ENCODE data around the gene ACSS2. TPM values are rescaled to one million over a fixed set of nuclear protein-coding genes. Genes with fewer than 3 reads are reported as not detected.

ACSS2 gene
- total RNA-seq, 2 donors from 2014 or later: 258 to 394 TPM

DNA sequence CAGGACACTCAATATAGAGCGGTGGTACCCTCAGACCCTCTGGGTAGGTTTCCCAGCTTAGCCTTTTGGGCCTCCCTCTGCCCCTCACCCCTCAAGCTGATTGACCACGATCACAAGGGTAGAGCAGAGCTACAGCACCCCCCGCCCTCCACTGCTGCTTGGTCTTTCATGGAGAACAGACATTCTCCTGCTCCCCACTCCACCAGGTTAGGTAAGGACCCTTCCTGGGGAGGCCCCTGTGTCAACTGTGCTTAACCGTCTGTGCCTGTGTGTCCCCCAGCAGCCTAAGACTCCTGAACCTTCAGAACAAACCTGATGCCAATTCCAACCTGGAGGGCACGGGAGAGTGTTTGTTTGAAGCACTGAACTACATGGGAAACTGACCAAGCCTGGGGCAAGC, 91.0 kb downstream of the ACSS2 start:
- DNase-seq: no peak
- H3K27me3 ChIP-seq: no peaks in the 10 kb centered on the region
- intact Hi-C loops (cut with DNase I): no loop called here
- no peak overlapping the region for H3K4me3 ChIP-seq
- no peak overlapping the region for H3K9ac ChIP-seq (ENCODE audit: low read depth in 2 of 2, low read length in 2 of 2)
- no peaks in the 10 kb centered on the region for H3K9me3 ChIP-seq
- TF ChIP-seq CTCF (IDR thresholded peaks at IDR 0.05): no peak
- no peak overlapping the region for H3K27ac ChIP-seq
- H3K36me3 ChIP-seq: no peaks in the 10 kb centered on the region
- no peaks in the 10 kb centered on the region for H3K4me1 ChIP-seq

- Histone ChIP-seq H3K36me3 (no peaks in the 10 kb centered on the region), H3K27me3 (no peaks in the 10 kb centered on the region), H3K4me1 (no peaks in the 10 kb centered on the region), H3K9me3 (no peaks in the 10 kb centered on the region), H3K4me3 (no peak overlapping the region), H3K27ac (no peak overlapping the region), H3K9ac (ENCODE audit: low read depth in 2 of 2, low read length in 2 of 2) (no peak overlapping the region)
- intact Hi-C loops (cut with DNase I): no loop called here
- no peak for DNase-seq
- TF ChIP-seq CTCF (IDR thresholded peaks at IDR 0.05): no peak
Observed at GRCh38 chr20:34968042-34968775, 91.8 kb downstream of the ACSS2 start.

DNA sequence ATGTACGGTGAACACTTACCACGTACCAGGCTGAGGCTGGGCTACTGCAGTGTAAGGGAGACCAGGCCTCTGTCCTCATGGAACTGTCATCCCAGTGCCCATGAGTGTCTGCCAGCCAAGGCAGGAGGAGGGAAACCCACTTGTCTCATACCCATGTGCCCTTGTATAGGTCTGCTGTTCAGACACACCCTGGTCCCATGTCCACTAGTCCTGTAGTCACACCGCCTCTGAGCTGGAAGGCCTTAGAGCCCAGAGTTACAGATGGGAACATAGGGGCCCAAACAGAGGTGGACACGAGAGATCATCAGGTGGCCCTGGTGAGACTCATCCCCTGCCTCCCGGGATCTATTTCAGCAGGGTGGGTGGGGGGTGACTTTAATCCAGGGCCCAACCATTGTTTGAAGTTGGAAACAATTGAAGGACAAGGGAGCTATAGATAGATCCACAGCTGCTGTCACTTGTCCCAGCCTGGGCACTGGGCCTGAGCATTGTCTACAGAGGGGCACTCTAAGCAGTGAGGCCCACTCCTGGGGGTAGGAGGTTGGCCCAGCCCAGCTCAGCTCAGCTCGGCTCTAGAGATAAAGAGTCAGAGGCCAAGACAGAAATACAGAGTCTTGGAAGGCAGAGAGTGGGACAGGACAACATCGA, 93.9 kb downstream of the ACSS2 start:
- Histone ChIP-seq H3K9me3 (no peaks in the 10 kb centered on the region), H3K27me3 (no peaks in the 10 kb centered on the region), H3K27ac (no peak overlapping the region), H3K4me3 (no peak overlapping the region), H3K4me1 (no peaks in the 10 kb centered on the region), H3K36me3 (no peaks in the 10 kb centered on the region), H3K9ac (ENCODE audit: low read depth in 2 of 2, low read length in 2 of 2) (no peak overlapping the region)
- intact Hi-C loops (cut with DNase I): no loop called here
- DNase-seq: no peak
- no peak for TF ChIP-seq CTCF (IDR thresholded peaks at IDR 0.05)

DNA sequence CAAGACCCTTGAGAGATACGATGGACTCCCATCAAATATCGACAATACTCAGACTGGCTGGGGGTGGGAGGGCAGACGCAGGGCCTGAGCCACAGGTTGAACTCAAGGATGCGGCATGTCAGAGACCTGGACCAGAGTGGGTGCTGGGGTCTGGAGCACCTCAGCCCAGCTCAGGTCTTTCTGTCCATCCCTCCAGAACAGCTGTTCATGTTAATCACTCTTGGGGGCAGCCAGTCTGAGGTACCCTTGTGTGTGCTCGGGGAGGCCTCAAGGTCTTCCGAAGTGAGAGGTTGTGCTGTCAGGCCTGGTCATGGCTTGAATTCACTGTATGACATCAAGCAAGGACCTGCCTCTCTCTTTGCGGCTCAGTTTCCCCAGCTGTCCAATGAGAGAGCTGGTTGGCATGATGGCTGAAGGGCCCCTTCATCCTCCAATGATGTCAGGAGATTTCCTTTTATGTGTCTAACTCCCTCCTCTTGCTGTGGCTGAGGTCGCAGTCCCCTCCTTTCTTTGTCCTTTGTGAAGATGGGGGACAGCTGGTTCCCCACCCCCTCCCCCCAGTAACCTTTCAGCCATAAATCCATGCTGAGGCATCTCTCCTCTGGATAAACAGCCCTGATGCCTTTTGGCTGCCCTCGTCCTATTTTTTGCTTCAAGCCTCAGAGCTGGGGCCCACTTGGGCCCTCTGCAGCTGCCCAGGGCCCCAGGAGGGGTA, 94.6 kb downstream of the ACSS2 start:
- Histone ChIP-seq H3K27ac (no peak overlapping the region), H3K4me3 (no peak overlapping the region), H3K9ac (ENCODE audit: low read depth in 2 of 2, low read length in 2 of 2) (no peak overlapping the region), H3K4me1 (no peaks in the 10 kb centered on the region), H3K27me3 (no peaks in the 10 kb centered on the region), H3K36me3 (no peaks in the 10 kb centered on the region), H3K9me3 (no peaks in the 10 kb centered on the region)
- no peak for TF ChIP-seq CTCF (IDR thresholded peaks at IDR 0.05)
- intact Hi-C loops (cut with DNase I): no loop called here
- no peak for DNase-seq

DNA sequence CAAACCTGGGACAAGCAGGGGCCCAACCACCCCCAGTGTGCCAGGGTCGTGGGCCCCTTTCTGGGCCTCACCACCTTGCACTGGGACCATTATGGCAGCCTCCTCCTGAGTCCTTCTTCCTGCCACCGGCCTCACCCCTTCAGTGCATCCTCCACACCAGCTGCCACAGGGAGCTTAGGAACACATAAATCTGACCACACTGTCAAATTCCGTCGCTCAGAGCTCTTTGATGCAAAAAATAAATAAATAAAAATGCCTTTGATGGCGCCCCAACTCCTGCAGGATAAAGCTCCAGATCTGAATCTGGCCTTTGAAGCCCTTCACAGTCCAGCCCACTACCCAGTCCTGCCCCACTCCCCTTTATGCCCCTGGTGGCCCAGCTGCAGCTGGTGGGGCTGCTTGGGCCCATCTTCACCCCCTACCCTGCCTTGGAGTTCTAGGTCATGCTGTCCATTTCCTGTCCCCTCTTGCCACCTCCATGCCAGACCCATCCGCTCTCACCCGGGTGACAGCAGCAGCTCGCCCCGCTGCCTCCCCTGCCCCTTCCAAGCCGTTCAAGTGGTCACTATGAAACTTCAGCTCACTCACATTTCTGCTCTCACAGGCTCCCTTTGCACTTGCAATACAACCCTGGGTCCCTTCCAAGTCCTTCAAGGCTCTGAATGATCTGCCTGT, 95.3 kb downstream of the ACSS2 start:
- TF ChIP-seq CTCF (IDR thresholded peaks at IDR 0.05): no peak
- Histone ChIP-seq H3K4me1 (no peaks in the 10 kb centered on the region), H3K27ac (no peak overlapping the region), H3K9me3 (no peaks in the 10 kb centered on the region), H3K36me3 (no peaks in the 10 kb centered on the region), H3K9ac (ENCODE audit: low read depth in 2 of 2, low read length in 2 of 2) (no peak overlapping the region), H3K4me3 (no peak overlapping the region), H3K27me3 (no peaks in the 10 kb centered on the region)
- DNase-seq: no peak
- intact Hi-C loops (cut with DNase I): no loop called here

Measured in colonic mucosa (tissue), 4 donors.